Glutamatergic neuron (in vitro differentiated cells): Measurements from ENCODE around the gene ITSN1. TPM values are rescaled to one million over a fixed set of nuclear protein-coding genes. Genes with fewer than 3 reads are reported as not detected.
"Not testable (repeated sequence)": the region's sequence is repeated elsewhere in the genome, so short reads cannot be mapped to it uniquely, and the experiment has no call there.

Experiments used
- DNase-seq: peaks from one replicate; pipeline ENCODE4 v3.0.0; 2022
- H3K27ac Mint-ChIP-seq: one replicate; pipeline ENCODE4 v1.8.0; 2020; ENCODE audit warnings: mild to moderate bottlenecking, mixed read lengths, inconsistent platforms; ENCODE audit not compliant: unreplicated experiment
- H3K27me3 Mint-ChIP-seq: one replicate; pipeline ENCODE4 v1.8.0; 2020; ENCODE audit warnings: mild to moderate bottlenecking, moderate library complexity, mixed read lengths, inconsistent platforms; ENCODE audit not compliant: unreplicated experiment
- H3K36me3 Mint-ChIP-seq: one replicate; pipeline ENCODE4 v1.8.0; 2020; ENCODE audit warnings: mild to moderate bottlenecking, mixed read lengths, inconsistent platforms; ENCODE audit not compliant: unreplicated experiment
- H3K4me1 Mint-ChIP-seq: one replicate; pipeline ENCODE4 v1.8.0; 2020; ENCODE audit warnings: mild to moderate bottlenecking, low read depth, mixed read lengths, inconsistent platforms; ENCODE audit not compliant: unreplicated experiment
- H3K4me3 Mint-ChIP-seq: one replicate; pipeline ENCODE4 v1.8.0; 2020; ENCODE audit warnings: mild to moderate bottlenecking, mixed read lengths, inconsistent platforms; ENCODE audit not compliant: unreplicated experiment
- H3K9me3 Mint-ChIP-seq: one replicate; pipeline ENCODE4 v1.8.0; 2020; ENCODE audit warnings: mild to moderate bottlenecking, moderate library complexity, mixed read lengths, inconsistent platforms; ENCODE audit not compliant: unreplicated experiment
- total RNA-seq: library from RNA; stranded (reverse); fragmentation: NEBNext Ultra II Directional; extraction: Animal tissue kit (Norgen Biotek cat#: 25700); gene quantifications from one replicate; pipeline ENCODE4 v1.2.1, GENCODE V29; 2021; ENCODE audit not compliant: unreplicated experiment
- TF ChIP-seq, protein P1 (sequence below): fragments of 200-600 bp; sonication (generic); IDR thresholded peaks from one replicate; pipeline ENCODE4 v1.5.0; 2021; ENCODE audit not compliant: partially characterized antibody, unreplicated experiment

ITSN1 gene
- total RNA-seq, 1 donor from 2014 or later, result 89.1 TPM

GRCh38 chr21:33668620-33669019 lies 26.3 kb downstream of the ITSN1 start:
- Mint-ChIP-seq H3K27ac (no peak overlapping the region), H3K4me1 (peaks cover 6% of the 10 kb centered on the region), H3K4me3 (no peak overlapping the region), H3K9me3 (no peaks in the 10 kb centered on the region), H3K27me3 (no peaks in the 10 kb centered on the region), H3K36me3 (no peaks in the 10 kb centered on the region)
- no peak for DNase-seq
- TF ChIP-seq, protein P1, sequence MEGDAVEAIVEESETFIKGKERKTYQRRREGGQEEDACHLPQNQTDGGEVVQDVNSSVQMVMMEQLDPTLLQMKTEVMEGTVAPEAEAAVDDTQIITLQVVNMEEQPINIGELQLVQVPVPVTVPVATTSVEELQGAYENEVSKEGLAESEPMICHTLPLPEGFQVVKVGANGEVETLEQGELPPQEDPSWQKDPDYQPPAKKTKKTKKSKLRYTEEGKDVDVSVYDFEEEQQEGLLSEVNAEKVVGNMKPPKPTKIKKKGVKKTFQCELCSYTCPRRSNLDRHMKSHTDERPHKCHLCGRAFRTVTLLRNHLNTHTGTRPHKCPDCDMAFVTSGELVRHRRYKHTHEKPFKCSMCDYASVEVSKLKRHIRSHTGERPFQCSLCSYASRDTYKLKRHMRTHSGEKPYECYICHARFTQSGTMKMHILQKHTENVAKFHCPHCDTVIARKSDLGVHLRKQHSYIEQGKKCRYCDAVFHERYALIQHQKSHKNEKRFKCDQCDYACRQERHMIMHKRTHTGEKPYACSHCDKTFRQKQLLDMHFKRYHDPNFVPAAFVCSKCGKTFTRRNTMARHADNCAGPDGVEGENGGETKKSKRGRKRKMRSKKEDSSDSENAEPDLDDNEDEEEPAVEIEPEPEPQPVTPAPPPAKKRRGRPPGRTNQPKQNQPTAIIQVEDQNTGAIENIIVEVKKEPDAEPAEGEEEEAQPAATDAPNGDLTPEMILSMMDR, result no peak

DNA sequence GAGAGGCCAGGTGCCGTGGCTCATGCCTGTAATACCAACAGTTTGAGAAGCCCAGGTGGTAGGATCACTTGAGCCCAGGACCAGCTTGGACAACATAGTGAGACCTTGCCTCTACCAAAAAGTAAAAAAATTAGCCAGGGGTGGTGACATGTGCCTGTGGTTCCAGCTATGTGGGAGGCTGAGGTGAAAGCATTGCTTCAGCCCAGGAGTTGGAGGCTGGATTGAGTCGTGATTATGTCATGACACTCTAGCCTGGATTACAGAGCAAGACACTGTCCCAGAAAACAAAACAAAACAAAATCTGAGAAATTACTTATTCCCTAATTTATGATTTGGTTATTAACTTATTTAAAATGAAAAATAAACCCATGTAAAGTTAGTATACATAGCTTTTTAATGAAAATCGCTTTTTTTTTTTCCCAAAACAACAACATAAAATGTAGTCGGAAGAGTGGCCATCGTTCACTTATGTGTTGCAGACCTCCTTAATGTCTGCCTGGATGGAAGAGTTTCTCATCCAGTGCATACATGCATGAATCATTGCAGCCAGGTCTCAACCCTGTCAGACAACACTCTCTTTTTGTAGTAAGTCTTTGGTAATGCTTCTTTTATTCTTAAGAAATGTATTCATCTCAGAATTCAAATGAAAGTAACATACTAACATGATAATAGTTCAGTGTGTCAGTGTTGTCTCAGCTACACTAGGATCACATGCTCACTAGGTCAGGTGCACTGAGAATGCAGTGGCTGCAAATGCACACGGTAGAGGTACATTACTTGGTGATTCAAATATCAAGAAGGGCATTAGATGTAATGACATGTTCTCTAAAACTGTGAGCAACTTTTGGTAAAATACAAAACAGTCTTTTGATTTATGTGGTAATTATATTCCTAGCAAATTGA lies 28.0 kb downstream of the ITSN1 start:
- Mint-ChIP-seq H3K4me3 (no peak overlapping the region), H3K4me1 (peaks cover 6% of the 10 kb centered on the region), H3K9me3 (no peaks in the 10 kb centered on the region), H3K27ac (no peak overlapping the region), H3K27me3 (no peaks in the 10 kb centered on the region), H3K36me3 (no peaks in the 10 kb centered on the region)
- TF ChIP-seq, protein P1, result no peak
- DNase-seq, result no peak

- H3K36me3 Mint-ChIP-seq, result no peaks in the 10 kb centered on the region
- H3K27me3 Mint-ChIP-seq, result no peaks in the 10 kb centered on the region
- no peak overlapping the region for H3K27ac Mint-ChIP-seq
- no peaks in the 10 kb centered on the region for H3K9me3 Mint-ChIP-seq
- H3K4me3 Mint-ChIP-seq, result no peak overlapping the region
- TF ChIP-seq, protein P1, result no peak
- H3K4me1 Mint-ChIP-seq, result peaks cover 6% of the 10 kb centered on the region
- DNase-seq, result no peak
Observed at GRCh38 chr21:33673473-33673872, 31.2 kb downstream of the ITSN1 start.

DNA sequence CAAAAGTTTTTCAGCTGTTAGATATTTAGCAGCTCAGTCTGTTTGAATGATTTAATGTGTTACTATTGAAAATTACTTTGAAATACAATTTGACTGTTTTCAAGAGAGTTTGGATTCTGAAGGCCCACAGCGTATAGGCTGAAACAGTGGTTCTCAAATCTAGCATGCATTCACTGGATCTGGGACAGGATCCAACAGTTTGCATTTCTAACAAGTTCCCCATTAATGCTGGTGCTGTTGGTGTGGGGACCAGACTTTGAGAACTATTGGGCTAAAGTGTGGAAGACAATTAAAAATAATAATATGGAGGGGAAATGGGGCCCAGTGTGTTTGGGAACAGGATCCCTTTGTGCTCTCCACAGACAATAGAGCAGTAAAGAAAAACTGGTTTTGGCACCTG lies 31.9 kb downstream of the ITSN1 start:
- peaks cover 6% of the 10 kb centered on the region for H3K4me1 Mint-ChIP-seq
- H3K36me3 Mint-ChIP-seq, result no peaks in the 10 kb centered on the region
- TF ChIP-seq, protein P1, result no peak
- no peaks in the 10 kb centered on the region for H3K9me3 Mint-ChIP-seq
- H3K27me3 Mint-ChIP-seq, result peaks cover 2% of the 10 kb centered on the region
- H3K27ac Mint-ChIP-seq, result no peak overlapping the region
- DNase-seq, result no peak
- H3K4me3 Mint-ChIP-seq, result no peak overlapping the region

DNA sequence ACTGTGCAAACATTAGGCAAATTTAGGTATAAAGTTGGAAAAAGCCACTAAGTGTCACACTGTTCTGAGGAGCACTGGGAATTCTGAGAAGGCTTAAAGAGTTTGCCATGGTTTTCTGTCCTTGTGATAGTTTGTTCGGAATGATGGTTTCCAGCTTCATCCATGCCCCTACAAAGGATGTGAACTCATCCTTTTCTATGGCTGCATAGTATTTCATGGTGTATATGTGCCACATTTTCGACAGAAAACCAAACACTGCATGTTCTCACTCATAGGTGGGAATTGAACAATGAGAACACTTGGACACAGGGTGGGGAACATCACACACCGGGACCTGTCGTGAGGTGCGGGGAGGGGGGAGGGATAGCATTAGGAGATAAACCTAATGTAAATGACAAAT lies 34.4 kb downstream of the ITSN1 start:
- H3K36me3 Mint-ChIP-seq, H3K9me3 Mint-ChIP-seq, H3K4me3 Mint-ChIP-seq, H3K27ac Mint-ChIP-seq, H3K4me1 Mint-ChIP-seq, H3K27me3 Mint-ChIP-seq, DNase-seq: not testable (repeated sequence)
